ENCODE results near the gene ADGRV1.
A peak's percentile ranks its signal among the peaks of the same experiment; 100 is the strongest.

The ADGRV1 gene

GRCh38 chr5:91098541-91098940 lies 539.9 kb downstream of the ADGRV1 start:
- TF ChIP-seq CTCF (IDR thresholded peaks at IDR 0.05; ENCODE audit: insufficient read depth, low read length) = no peak
- no peak for TF ChIP-seq REST (IDR thresholded peaks at IDR 0.05; ENCODE audit: insufficient replicate concordance, low read depth)
- TF ChIP-seq GABPA (IDR thresholded peaks at IDR 0.05; ENCODE audit: low read depth) = no peak
- no peak for TF ChIP-seq POLR2AphosphoS5 (IDR thresholded peaks at IDR 0.05; ENCODE audit: low read depth)
- no peak for TF ChIP-seq SPI1 (IDR thresholded peaks at IDR 0.05; ENCODE audit: borderline replicate concordance, low read depth)
- Histone ChIP-seq H3K4me3 (replicated peaks; ENCODE audit: insufficient read depth, low read length) (no peak overlapping the region), H3K27ac (replicated peaks) (no peak overlapping the region), H3K27me3 (ENCODE audit: insufficient read depth, poor library complexity, severe bottlenecking) (no peaks in the 10 kb centered on the region)
- no peak for DNase-seq (ENCODE audit: low read depth in 1 of 2, low spot score in 1 of 2)

- no peaks in the 10 kb centered on the region for H3K27me3 ChIP-seq (ENCODE audit: insufficient read depth, poor library complexity, severe bottlenecking)
- TF ChIP-seq SPI1 (IDR thresholded peaks at IDR 0.05; ENCODE audit: borderline replicate concordance, low read depth) (no peak), CTCF (IDR thresholded peaks at IDR 0.05; ENCODE audit: insufficient read depth, low read length) (peak; percentile 23)
- DNase-seq (ENCODE audit: low read depth in 1 of 2, low spot score in 1 of 2) = peak; percentile 14 to 64
- no peak overlapping the region for H3K4me3 ChIP-seq (replicated peaks; ENCODE audit: insufficient read depth, low read length)
- H3K27ac ChIP-seq (replicated peaks) = no peak overlapping the region
Measured at GRCh38 chr5:91101600-91102379, 543.2 kb downstream of the ADGRV1 start.

GRCh38 chr5:91103353-91104061 lies 544.9 kb downstream of the ADGRV1 start:
- H3K4me3 ChIP-seq (replicated peaks; ENCODE audit: insufficient read depth, low read length) = no peak overlapping the region
- no peak overlapping the region for H3K27ac ChIP-seq (replicated peaks)
- TF ChIP-seq SPI1 (IDR thresholded peaks at IDR 0.05; ENCODE audit: borderline replicate concordance, low read depth) (no peak), REST (IDR thresholded peaks at IDR 0.05; ENCODE audit: insufficient replicate concordance, low read depth) (no peak), POLR2AphosphoS5 (IDR thresholded peaks at IDR 0.05; ENCODE audit: low read depth) (no peak), CTCF (IDR thresholded peaks at IDR 0.05; ENCODE audit: insufficient read depth, low read length) (no peak), GABPA (IDR thresholded peaks at IDR 0.05; ENCODE audit: low read depth) (no peak)
- no peak for DNase-seq (ENCODE audit: low read depth in 1 of 2, low spot score in 1 of 2)
- H3K27me3 ChIP-seq (ENCODE audit: insufficient read depth, poor library complexity, severe bottlenecking) = no peaks in the 10 kb centered on the region

Measured in HL-60 (cell line).